Stimulated activated CD4-positive, alpha-beta T cell treated with anti-CD3 and anti-CD28 coated beads, Interleukin-1b, Interleukin-23, amount 100 ng/mL, for 48 hours (primary cell): ENCODE measurements around the gene HRH4.

ENCODE experiments used
- DNase-seq: peaks from one replicate; pipeline ENCODE4 v3.0.0-alpha.2; 2020

HRH4 gene

GRCh38 chr18:24460388-24460787, at the start of gene HRH4:
HRH4 (plus strand) TSS chr18:24460637; CDS start chr18:24460729, 92 bp downstream.
- DNase-seq: no peak

GRCh38 chr18:24413148-24413547, 47.3 kb upstream of the HRH4 start:
- DNase-seq: no peak

- DNase-seq: peak; percentile 55
Measured at GRCh38 chr18:24414349-24415003, 46.0 kb upstream of the HRH4 start.

- no peak for DNase-seq
Measured at GRCh38 chr18:24417480-24417879, 43.0 kb upstream of the HRH4 start.

GRCh38 chr18:24420551-24420950, 39.9 kb upstream of the HRH4 start:
- no peak for DNase-seq

GRCh38 chr18:24421831-24422230, 38.6 kb upstream of the HRH4 start:
- no peak for DNase-seq

GRCh38 chr18:24426073-24426397, 34.4 kb upstream of the HRH4 start:
- DNase-seq: no peak

GRCh38 chr18:24426398-24427294, 33.8 kb upstream of the HRH4 start, which contains the start of gene IMPACT:
IMPACT (plus strand) TSS chr18:24426670; CDS start chr18:24426757, 87 bp downstream.
- peak; percentile 74 for DNase-seq

GRCh38 chr18:24427484-24427883, 33.0 kb upstream of the HRH4 start:
- no peak for DNase-seq

- no peak for DNase-seq
Measured at GRCh38 chr18:24428709-24429108, 31.7 kb upstream of the HRH4 start.

GRCh38 chr18:24429188-24429587, 31.2 kb upstream of the HRH4 start:
- DNase-seq: no peak

- no peak for DNase-seq
Measured at GRCh38 chr18:24432618-24433017, 27.8 kb upstream of the HRH4 start.

- no peak for DNase-seq
Measured at GRCh38 chr18:24436939-24437338, 23.5 kb upstream of the HRH4 start.

- DNase-seq: no peak
Measured at GRCh38 chr18:24443870-24444269, 16.6 kb upstream of the HRH4 start.

- DNase-seq: no peak
Measured at GRCh38 chr18:24446453-24446852, 14.0 kb upstream of the HRH4 start.

- DNase-seq: no peak
Measured at GRCh38 chr18:24446953-24447538, 13.4 kb upstream of the HRH4 start.

- no peak for DNase-seq
Measured at GRCh38 chr18:24447961-24448360, 12.5 kb upstream of the HRH4 start.

- no peak for DNase-seq
Measured at GRCh38 chr18:24456549-24456948, 3.9 kb upstream of the HRH4 start.

- DNase-seq: no peak
Measured at GRCh38 chr18:24459772-24460171, 665 bp upstream of the HRH4 start.

- no peak for DNase-seq
Measured at GRCh38 chr18:24461996-24462395, 1.6 kb downstream of the HRH4 start.

- no peak for DNase-seq
Measured at GRCh38 chr18:24462838-24463775, 2.7 kb downstream of the HRH4 start.

GRCh38 chr18:24465486-24465885, 5.0 kb downstream of the HRH4 start:
- DNase-seq: no peak

- no peak for DNase-seq
Measured at GRCh38 chr18:24466771-24467170, 6.3 kb downstream of the HRH4 start.
